ENCODE results near the gene SCAP.

Gene SCAP

DNA sequence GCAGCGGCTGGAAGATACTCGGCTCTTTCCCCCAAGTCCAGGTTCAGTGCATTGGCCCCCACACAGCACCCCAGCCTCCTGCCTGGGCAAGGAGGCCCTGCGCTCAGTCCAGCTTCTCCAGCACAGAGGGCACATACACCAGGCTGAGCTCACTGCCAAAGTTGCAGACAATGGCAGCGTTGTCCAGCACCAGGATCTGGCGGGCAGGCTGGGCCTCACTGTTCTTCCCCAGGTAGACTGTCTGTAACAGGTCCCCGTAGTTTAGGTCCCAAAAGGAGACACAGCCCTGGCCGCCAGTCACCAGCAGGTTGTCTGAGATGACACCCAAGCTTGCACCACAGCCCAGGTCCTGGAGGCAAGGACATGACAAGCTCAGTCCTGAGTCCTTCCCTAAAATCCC lies 62.0 kb downstream of the SCAP start:
- no peak for DNase-seq (ENCODE audit: low read depth)

DNA sequence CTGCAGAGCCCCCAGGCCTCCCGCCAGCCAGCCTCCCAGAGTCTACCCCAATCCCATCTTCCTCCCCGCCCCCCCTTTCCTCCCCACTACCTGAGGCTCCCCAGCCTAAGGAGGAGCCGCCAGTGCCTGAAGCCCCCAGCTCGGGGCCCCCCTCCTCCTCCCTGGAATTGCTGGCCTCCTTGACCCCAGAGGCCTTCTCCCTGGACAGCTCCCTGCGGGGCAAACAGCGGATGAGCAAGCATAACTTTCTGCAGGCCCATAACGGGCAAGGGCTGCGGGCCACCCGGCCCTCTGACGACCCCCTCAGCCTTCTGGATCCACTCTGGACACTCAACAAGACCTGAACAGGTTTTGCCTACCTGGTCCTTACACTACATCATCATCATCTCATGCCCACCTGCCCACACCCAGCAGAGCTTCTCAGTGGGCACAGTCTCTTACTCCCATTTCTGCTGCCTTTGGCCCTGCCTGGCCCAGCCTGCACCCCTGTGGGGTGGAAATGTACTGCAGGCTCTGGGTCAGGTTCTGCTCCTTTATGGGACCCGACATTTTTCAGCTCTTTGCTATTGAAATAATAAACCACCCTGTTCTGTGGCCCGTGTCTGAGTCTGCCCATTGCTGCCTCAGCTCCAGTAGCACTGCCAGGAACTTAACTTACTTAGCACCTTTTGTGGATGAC lies 62.8 kb downstream of the SCAP start:
- no peak for DNase-seq (ENCODE audit: low read depth)

DNA sequence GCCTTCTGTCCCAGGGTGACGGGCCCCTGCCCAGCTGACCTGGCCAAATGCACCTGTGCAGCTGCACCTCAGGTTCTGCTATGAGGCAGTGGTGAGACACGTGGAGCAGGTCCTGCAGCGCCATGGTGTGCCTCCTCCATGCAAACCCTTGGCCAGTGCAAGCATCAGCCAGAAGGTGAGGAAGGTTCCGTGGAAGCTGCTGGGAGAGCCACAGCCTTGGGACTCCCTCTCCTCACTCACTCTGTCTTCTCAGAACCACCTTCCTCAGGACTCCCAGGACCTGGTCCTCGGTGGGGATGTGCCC lies 63.3 kb downstream of the SCAP start:
- no peak for DNase-seq (ENCODE audit: low read depth)

DNA sequence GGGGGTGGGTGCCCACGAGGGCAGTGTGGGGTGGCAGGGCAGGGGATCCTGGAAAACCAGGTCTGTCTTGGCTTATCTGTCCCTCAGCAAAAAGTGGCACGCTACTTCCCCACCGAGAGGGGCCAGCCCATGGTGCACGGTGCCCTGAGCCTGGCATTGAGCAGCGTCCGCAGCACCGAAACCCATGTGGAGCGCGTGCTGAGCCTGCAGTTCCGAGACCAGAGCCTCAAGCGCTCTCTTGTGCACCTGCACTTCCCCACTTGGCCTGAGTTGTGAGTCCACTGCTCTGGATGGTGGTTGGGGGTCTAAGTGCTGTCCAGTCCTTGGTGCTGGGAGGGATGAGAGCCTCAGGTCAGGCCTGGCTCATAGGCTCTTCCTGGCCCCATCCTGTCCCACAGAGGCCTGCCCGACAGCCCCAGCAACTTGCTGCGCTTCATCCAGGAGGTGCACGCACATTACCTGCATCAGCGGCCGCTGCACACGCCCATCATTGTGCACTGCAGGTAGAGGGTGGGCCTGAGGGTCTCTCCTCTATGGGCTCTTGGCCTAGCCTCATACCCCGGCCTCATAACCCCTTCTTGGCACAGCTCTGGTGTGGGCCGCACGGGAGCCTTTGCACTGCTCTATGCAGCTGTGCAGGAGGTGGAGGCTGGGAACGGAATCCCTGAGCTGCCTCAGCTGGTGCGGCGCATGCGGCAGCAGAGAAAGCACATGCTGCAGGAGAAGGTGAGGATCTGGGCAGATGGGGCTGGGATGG lies 63.9 kb downstream of the SCAP start:
- DNase-seq (ENCODE audit: low read depth), result no peak

DNA sequence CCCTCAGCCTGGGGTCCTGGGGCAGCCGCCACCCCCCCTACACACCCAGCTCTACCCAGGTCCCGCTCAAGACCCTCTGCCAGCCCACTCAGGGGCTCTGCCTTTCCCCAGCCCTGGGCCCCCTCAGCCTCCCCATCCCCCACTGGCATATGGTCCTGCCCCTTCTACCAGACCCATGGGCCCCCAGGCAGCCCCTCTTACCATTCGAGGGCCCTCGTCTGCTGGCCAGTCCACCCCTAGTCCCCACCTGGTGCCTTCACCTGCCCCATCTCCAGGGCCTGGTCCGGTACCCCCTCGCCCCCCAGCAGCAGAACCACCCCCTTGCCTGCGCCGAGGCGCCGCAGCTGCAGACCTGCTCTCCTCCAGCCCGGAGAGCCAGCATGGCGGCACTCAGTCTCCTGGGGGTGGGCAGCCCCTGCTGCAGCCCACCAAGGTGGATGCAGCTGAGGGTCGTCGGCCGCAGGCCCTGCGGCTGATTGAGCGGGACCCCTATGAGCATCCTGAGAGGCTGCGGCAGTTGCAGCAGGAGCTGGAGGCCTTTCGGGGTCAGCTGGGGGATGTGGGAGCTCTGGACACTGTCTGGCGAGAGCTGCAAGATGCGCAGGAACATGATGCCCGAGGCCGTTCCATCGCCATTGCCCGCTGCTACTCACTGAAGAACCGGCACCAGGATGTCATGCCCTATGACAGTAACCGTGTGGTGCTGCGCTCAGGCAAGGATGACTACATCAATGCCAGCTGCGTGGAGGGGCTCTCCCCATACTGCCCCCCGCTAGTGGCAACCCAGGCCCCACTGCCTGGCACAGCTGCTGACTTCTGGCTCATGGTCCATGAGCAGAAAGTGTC lies 64.7 kb downstream of the SCAP start:
- no peak for DNase-seq (ENCODE audit: low read depth)

DNA sequence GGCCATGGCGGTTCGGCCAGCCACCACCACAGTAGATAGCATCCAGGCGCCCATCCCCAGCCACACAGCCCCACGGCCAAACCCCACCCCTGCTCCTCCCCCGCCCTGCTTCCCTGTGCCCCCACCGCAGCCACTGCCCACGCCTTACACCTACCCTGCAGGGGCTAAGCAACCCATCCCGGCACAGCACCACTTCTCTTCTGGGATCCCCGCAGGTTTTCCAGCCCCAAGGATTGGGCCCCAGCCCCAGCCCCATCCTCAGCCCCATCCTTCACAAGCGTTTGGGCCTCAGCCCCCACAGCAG lies 65.4 kb downstream of the SCAP start:
- no peak for DNase-seq (ENCODE audit: low read depth)

DNA sequence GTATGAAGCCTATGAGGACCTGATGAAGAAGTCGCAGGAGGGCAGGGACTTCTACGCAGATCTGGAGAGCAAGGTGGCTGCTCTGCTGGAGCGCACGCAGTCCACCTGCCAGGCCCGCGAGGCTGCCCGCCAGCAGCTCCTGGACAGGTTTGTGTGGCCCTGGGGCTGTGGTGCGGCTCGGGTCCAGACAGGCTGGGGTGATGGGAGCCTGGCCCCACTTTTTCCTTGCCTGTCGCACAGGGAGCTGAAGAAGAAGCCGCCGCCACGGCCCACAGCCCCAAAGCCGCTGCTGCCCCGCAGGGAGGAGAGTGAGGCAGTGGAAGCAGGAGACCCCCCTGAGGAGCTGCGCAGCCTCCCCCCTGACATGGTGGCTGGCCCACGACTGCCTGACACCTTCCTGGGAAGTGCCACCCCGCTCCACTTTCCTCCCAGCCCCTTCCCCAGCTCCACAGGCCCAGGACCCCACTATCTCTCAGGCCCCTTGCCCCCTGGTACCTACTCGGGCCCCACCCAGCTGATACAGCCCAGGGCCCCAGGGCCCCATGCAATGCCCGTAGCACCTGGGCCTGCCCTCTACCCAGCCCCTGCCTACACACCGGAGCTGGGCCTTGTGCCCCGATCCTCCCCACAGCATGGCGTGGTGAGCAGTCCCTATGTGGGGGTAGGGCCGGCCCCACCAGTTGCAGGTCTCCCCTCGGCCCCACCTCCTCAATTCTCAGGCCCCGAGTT lies 65.9 kb downstream of the SCAP start:
- no peak for DNase-seq (ENCODE audit: low read depth)

DNA sequence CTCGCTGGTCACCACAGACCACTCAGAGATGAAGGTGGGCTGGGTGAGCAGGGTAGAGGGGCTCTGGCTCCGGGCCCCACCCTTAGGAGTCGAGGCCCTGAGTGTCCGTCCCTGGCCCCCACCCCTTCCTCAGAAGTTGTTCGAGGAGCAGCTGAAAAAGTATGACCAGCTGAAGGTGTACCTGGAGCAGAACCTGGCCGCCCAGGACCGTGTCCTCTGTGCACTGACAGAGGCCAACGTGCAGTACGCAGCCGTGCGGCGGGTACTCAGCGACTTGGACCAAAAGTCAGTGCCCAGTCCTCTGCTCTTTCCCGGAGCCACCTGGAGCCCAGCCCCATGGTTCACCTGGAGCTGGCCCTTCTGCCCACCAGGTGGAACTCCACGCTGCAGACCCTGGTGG lies 66.5 kb downstream of the SCAP start:
- no peak for DNase-seq (ENCODE audit: low read depth)

DNA sequence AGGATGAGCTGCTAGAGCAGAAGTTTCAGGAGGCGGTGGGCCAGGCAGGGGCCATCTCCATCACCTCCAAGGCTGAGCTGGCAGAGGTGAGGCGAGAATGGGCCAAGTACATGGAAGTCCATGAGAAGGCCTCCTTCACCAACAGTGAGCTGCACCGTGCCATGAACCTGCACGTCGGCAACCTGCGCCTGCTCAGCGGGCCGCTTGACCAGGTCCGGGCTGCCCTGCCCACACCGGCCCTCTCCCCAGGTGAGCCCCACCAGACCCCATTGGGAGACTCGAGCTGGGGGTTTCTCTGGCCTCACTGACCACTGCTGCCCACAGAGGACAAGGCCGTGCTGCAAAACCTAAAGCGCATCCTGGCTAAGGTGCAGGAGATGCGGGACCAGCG lies 66.9 kb downstream of the SCAP start:
- no peak for DNase-seq (ENCODE audit: low read depth)

DNA sequence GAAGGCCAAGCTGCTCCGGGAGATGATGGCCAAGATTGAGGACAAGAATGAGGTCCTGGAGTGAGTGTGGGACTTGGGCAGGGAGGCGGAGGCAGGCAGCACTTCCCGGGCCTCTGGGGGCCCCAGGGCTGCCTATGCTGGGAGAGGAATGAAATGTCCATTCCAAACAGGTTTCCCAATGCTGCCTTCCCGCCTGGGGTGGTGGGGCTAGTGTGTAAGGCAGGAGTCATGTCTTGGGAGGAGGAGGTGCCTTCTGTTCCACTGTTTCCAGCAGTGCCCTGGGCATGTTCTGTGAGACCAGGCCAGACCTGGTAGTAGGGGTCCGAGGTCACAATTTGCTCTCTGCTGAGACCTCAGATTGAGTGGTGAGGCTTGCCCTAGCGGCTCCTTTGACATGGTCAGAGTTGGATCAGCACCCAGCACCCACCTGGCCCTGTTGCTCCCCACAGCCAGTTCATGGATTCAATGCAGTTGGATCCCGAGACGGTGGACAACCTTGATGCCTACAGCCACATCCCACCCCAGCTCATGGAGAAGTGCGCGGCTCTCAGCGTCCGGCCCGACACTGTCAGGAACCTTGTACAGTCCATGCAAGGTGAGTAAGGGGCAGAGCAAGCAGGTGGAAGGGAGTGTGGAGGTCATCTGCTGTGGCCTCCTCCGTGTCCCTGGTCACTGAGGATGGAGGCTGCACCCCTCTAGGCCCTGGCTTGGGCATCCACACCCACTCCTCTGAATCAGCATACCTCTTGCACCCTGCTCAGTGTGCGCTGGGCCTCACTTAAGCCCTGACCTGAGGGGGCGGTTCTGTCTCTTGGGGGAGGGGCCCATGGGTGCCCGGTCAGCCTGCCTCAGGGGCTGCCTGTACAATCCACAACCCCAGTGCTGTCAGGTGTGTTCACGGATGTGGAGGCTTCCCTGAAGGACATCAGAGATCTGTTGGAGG lies 67.6 kb downstream of the SCAP start:
- no peak for DNase-seq (ENCODE audit: low read depth)

DNA sequence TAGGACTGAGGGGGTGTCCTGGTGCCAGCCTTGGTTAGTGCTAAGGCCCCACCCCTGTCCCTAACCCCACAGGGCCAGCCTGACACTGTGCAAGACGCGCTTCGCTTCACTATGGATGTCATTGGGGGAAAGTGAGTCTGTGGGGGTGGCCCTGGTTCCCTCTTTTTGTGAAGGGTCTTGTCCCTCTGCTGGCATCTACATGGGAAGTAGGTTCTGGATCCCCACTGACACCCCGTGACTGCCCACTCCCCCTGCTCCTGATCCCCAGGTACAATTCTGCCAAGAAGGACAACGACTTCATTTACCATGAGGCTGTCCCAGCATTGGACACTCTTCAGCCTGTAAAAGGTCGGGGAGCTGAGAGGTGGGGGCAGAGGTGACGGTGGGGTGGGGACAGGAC lies 68.5 kb downstream of the SCAP start:
- no peak for DNase-seq (ENCODE audit: low read depth)

DNA sequence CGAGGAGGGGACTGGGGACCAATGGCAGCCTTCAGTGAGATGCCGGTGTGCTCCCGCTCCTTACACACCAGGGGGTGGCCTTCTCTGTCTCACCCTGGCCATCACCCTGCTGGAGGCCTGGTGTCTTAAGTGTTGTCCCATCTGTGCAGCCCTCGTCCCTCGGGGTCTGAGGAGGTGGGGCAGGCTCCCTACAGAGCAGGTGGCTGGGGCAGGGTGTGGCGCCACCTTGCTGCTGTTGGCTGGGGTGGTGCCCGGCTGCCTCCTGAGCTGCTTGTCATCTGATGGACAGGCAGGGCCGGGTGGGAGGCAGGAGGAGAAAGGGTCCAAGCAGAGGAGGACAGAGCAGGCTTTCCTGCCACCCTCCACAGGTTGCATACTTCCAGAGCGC lies 69.0 kb downstream of the SCAP start:
- no peak for DNase-seq (ENCODE audit: low read depth)

DNA sequence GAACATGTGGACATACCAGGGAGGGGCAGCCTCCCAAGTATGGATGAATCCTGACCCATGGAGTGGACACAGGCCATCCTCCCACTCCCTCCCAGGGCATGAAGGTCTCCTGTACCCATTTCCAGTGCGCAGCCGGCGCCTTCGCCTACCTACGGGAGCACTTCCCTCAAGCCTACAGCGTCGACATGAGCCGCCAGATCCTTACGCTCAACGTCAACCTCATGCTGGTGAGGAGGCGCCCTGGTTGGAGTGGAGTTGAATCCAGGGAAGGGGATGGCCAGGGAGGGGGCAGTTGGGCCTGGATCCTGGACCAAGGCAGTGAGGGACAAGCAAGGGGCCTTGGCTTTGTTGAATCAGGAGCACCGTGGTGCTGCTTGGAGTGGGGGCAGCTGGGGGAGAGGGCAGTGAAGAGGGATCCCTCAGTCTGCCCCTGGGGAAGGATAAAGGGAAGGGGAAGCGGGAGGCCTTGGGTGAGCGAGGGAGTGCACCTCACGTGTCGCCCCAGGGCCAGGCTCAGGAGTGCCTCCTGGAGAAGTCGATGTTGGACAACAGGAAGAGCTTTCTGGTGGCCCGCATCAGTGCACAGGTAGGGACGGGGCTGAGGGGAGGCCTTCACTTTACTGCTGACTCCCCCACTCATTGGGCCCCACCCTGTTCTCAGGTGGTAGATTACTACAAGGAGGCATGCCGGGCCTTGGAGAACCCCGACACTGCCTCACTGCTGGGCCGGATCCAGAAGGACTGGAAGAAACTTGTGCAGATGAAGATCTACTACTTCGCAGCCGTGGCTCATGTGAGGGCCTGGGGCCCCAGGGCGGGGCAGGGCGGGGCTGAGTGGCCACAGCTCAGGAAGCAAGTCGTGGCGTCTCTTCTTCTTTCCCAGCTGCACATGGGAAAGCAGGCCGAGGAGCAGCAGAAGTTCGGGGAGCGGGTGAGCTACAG lies 69.7 kb downstream of the SCAP start:
- DNase-seq (ENCODE audit: low read depth), result no peak

DNA sequence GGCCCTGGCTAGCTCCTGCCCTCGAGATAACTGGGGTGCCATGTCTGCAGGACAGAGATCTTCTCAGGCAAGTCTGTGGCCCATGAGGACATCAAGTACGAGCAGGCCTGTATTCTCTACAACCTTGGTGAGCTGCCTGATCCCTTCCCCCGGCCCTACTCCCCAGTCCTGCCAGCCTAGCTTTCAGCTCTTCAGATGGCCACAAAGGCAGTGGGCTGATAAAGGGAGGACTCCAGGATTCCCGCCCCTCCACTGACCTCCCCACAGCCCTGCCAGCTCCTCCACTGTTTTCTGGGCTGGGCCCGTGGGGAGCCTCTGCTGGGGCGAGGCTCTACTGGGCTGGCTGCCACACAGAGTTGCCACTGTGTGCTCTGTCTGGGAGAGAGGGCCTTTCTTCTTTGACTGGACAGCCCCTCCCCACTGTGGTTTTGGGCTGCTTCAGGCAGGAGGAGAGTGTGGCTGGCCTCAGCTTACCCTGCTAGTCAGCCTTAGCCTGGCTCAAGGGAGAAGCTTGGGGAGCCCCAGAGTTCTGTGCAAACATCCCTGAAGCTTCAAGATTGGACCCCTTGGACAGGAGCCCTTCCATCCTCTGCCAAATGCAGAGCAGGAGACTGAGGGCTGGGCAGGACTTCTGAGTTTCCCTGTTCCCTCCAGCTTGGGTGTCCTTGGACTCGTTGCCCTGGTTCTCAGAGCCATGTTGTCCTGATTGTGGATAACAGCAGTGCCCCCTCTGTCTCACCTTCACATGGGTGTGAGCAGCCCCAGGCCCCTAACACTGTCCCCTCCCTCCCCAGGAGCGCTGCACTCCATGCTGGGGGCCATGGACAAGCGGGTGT lies 70.6 kb downstream of the SCAP start:
- no peak for DNase-seq (ENCODE audit: low read depth)

DNA sequence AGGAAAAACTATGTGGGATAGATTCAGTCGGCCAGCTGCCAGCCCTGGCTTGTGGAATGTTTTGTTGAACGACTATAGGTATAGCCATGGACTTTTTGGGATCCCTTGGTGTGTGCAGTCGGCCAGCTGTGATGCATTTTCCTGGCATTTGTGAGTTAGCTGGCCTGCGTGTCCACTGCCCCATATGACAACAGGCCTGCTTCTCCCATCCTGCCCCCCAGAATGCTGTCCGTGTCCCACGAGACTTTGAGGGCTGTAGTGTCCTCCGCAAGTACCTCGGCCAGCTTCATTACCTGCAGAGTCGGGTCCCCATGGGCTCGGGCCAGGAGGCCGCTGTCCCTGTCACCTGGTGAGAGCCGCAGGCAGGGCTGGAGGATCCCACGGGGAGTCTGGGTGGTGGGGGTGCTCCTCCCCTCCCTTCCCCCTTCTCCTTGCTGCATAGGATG lies 71.3 kb downstream of the SCAP start:
- DNase-seq (ENCODE audit: low read depth), result no peak

DNA sequence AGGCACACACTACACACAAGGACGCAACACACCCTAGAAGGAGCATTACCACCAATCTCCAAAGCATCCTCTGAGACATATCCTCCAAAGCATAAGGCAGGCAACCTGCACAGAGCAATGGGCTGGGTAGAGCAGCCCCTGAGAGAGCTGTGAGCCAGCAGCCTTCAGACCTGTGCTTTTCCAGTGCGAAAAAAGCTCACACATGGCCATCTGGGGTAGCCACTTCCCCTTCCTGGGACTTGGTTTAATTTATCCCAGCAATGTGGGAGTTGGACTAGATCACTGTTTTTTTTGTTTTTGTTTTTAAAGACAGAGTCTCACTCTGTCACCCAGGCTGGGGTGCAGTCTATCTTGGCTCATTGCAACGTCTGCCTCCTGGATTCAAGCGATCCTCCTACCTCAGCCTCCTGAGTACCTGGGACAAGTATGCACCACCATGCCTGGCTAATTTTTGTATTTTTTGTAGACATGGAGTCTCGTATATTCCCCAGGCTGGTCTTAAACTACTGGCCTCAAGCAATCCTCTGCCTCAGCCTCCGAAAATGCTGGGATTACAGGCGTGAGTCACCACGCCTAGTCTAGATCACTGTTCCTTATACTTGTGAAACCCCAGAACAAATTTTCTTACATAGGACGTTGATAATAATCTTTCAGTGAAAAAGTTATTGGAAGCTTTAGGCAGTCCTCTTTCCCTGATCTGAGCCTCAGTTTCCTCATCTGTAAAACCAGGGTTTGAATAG lies 76.0 kb downstream of the SCAP start:
- DNase-seq (ENCODE audit: low read depth), result no peak

DNA sequence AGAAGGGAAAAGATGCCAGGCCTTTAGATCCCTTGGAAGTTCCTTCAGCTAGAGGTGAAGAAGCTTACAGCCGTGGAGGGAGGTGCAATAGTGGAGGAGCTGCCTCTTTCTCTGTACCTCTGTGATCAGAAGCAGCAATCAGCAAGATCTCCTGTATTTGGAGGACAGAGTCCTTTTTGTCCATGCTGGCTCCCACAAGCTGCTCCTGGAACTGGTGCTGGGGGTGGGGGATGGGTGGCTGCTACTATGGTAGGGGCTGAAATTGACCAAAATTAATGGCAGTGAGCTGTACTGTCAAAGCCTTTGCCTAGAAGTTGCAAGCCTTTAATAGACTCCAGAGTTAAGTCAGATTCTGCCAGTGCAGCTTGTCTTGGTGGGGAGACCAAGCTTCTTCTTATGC lies 76.7 kb downstream of the SCAP start:
- DNase-seq (ENCODE audit: low read depth), result no peak

DNA sequence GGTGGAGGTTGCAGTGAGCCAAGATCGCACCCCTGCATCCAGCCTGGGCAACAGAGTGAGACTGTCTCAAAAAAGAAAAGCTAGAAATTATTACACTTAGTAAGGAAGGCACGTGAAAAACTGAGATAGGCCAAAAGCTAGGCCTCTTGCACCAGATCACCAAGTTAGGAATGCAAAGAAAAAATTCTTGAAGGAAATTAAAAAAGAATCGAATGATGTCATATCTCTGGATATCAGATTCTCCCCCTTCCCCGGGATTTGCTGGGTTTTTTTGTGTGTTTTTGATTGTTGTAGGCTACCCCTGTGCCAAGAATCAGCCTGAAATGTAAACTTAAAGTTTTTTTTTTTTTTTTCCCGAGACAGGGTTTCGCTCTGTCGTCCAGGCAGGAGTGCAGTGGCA lies 77.5 kb downstream of the SCAP start:
- no peak for DNase-seq (ENCODE audit: low read depth)

DNA sequence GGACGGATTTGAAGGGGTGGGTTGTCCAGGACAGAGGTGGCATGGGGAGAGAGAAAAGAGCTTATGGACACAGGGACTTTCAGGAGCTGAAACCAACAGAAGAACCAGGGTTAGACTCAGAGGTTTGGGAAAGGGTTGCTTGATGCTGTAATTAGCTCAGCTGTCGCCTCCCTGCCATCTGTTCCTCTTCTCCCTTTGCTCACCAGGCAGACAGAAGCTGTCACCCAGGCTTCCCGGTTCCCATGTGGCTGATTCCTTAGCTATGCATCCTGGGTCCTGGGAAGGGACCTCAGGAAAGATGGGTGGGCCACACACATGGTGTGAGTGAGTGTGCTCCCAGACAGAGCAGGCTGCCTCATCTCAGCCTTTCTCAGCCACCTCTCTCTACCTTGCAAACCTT lies 80.9 kb downstream of the SCAP start:
- no peak for DNase-seq (ENCODE audit: low read depth)
